Pancreas (tissue), 10 donors: Measurements from ENCODE around the gene UNC13C. TPM values are rescaled to one million over a fixed set of nuclear protein-coding genes. Genes with fewer than 3 reads are reported as not detected.

Experiments used
- ATAC-seq, 4 donors: fragments of 200-7000 bp; cut with Tn5 transposase; one replicate each; pipeline versions ENCODE4 v1.8.0 to v1.9.1; 2020; ENCODE audit warnings: mild to moderate bottlenecking in 4 of 4, moderate library complexity in 4 of 4
- DNase-seq, 6 donors: peaks; one replicate each; pipeline ENCODE4 v3.0.0-alpha.2; 2020
- FAIRE-seq: peaks from 2 replicates; lab custom pipeline; 2012; peaks lifted over from hg19 to GRCh38; lab: Jason Lieb, UNC
- H3K27ac ChIP-seq, 4 donors: fragments of 200-600 bp; sonication (generic); 1 replicate in 3 of 4; 2 replicates in 1 of 4; pipeline versions ENCODE4 v1.5.0 to v1.8.0; 2020
- H3K27me3 ChIP-seq, 4 donors: fragments of 200-600 bp; one replicate each; pipeline ENCODE4 v1.8.0; 2021
- H3K36me3 ChIP-seq, 3 donors: fragments of 200-600 bp; sonication (generic) in 1 of 3; one replicate each; pipeline versions ENCODE4 v1.5.0 to v1.8.0; 2020 to 2021
- H3K4me1 ChIP-seq, 3 donors: fragments of 200-600 bp; one replicate each; pipeline ENCODE4 v1.8.0; 2021
- H3K4me3 ChIP-seq, 4 donors: fragments of 200-600 bp; sonication (generic) in 2 of 4; one replicate each; pipeline versions ENCODE4 v1.5.0 to v1.8.0; 2020 to 2021
- H3K9me3 ChIP-seq, 4 donors: fragments of 200-600 bp; one replicate each; pipeline ENCODE4 v1.8.0; 2021
- WGBS, 2 donors: extraction: QIAGEN DNeasy Blood & Tissue Kit; methylation state at CpG; one replicate each; pipeline ENCODE4 v1.1.7; 2013; 5-methylcytosine and 5-hydroxymethylcytosine counted together
- intact Hi-C, 3 donors: fragments of 100-400 bp; cut with DNase I; formaldehyde crosslinking; loops; one replicate each; pipeline versions ENCODE4 v1.11.1 to v1.14.2; 2022
- polyA plus RNA-seq, 2 donors: library from polyadenylated mRNA; stranded (reverse); fragments of 200-250 nt; gene quantifications; one replicate each; pipeline ENCODE4 v1.2.3, GENCODE V29; 2013
- total RNA-seq, 6 donors: library from RNA; stranded (reverse); fragmentation: NEBNext Ultra II Directional in 4 of 6; extraction: Animal tissue kit (Norgen Biotek cat#: 25700) in 4 of 6; gene quantifications; one replicate each; pipeline versions ENCODE4 v1.2.1 to v1.2.4, GENCODE V29; 2021 to 2023
- TF ChIP-seq, protein P1 (sequence below), 4 donors: fragments of 200-600 bp; sonication (generic) in 3 of 4; IDR thresholded peaks; one replicate each; pipeline versions ENCODE4 v1.5.0 to v1.8.0; 2021; ENCODE audit warnings: antibody characterized with exemption in 4 of 4
- donor health status: healthy with polysubstance abuse.
- donor health status: DM: no; HTN: no; CAD: no; lungs with moderate emphysema.
- donor health status: DM: no; HTN: no; CAD: no.
- donor health status: control.
- donor health status: control.
- donor health status: Bipolar disorder and iron deficiency.
- donor health status: DM: yes; HTN: yes; CAD: no.
- donor health status: DM: no; HTN: no; CAD: no.
- donor health status: DM: no; HTN: no; CAD: no.
- donor health status: DM: yes; HTN: yes; CAD: no.

The UNC13C gene
- total and polyA plus RNA-seq, 8 donors, result under 0.01 to 0.38 (median 0.04) TPM; not detected in 2

DNA sequence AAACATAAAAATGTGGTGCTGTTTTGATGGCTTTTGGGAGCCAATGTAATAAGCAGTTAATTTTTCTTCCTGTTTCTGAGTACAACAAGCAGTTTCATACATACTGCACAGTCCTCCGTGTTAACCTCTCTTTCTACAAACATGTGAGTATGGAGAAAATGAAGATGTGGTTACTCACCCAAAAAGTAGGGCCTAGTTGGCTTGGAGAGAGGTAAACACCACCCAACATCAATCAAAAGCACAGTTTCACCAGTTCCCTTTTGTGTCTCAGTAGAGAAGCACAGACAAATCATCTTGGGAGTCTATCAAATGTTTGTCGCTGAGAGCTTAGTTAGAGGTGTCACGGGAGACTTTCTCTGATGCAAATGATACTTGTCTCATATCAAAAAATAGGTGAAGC is 320.2 kb downstream of the UNC13C start:
- ATAC-seq (no peak), DNase-seq (no peak), FAIRE-seq (no peak)
- H3K36me3 ChIP-seq, result no peaks in the 10 kb centered on the region
- no peaks in the 10 kb centered on the region for H3K9me3 ChIP-seq
- no peak overlapping the region for H3K4me3 ChIP-seq
- intact Hi-C loops, result no loop called here
- no peaks in the 10 kb centered on the region for H3K27me3 ChIP-seq
- TF ChIP-seq, protein P1, sequence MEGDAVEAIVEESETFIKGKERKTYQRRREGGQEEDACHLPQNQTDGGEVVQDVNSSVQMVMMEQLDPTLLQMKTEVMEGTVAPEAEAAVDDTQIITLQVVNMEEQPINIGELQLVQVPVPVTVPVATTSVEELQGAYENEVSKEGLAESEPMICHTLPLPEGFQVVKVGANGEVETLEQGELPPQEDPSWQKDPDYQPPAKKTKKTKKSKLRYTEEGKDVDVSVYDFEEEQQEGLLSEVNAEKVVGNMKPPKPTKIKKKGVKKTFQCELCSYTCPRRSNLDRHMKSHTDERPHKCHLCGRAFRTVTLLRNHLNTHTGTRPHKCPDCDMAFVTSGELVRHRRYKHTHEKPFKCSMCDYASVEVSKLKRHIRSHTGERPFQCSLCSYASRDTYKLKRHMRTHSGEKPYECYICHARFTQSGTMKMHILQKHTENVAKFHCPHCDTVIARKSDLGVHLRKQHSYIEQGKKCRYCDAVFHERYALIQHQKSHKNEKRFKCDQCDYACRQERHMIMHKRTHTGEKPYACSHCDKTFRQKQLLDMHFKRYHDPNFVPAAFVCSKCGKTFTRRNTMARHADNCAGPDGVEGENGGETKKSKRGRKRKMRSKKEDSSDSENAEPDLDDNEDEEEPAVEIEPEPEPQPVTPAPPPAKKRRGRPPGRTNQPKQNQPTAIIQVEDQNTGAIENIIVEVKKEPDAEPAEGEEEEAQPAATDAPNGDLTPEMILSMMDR (IDR thresholded peaks at IDR 0.05), result no peak
- no peaks in the 10 kb centered on the region for H3K4me1 ChIP-seq
- H3K27ac ChIP-seq, result no peak overlapping the region
- WGBS, 2 donors, result 82 to 86% methylated on average over 3 of the region's 3 CpGs

DNA sequence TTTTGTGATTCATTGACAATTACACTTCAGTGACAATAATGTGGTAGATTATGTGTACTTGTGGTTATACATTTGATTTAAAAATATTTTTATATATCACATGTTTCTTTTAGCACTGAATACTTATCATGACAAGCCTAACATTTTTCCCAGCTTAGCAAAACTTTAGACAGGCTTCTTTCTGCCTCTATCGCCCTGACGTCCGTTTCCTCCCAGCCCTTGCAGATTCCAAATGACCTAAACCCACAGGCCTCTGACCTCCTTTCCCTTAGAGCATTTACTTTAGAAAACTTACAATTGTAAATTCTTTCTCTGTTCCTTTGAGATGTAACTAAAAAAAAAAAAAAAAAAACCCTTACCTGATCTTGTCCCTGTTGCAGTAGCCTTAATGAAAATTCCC is 326.1 kb downstream of the UNC13C start:
- H3K9me3 ChIP-seq, result no peaks in the 10 kb centered on the region
- H3K36me3 ChIP-seq, result no peaks in the 10 kb centered on the region
- H3K4me3 ChIP-seq, result no peak overlapping the region
- no peak for ATAC-seq
- TF ChIP-seq, protein P1 (IDR thresholded peaks at IDR 0.05), result no peak
- 58 to 73% methylated on average over 3 of the region's 3 CpGs for WGBS, 2 donors
- intact Hi-C loops, result no loop called here
- no peaks in the 10 kb centered on the region for H3K4me1 ChIP-seq
- no peaks in the 10 kb centered on the region for H3K27me3 ChIP-seq
- no peak overlapping the region for H3K27ac ChIP-seq
- no peak for DNase-seq
- FAIRE-seq, result no peak

DNA sequence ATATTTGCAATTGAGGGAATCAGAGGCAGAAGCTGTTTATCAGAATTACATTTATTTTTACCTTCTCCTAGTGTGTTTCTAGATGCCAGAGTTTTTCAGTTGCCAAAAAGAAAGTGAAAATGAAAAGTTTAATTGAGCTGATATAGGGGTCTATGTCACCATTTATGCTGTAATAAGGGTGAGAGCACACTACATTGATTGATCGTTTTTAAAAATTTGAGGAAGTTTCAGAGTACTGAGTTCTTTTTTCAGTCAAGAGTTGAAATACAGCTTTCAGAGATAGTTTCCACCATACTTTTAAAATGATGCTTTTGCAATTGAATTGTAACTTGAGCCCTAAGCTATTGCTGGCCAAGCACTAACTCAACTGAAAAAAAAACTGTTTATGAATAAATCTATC is 326.9 kb downstream of the UNC13C start:
- no peak for ATAC-seq
- WGBS, 2 donors, result 60 to 77% methylated on average over 1 of the region's 1 CpG
- TF ChIP-seq, protein P1 (IDR thresholded peaks at IDR 0.05), result no peak
- H3K4me1 ChIP-seq, result no peaks in the 10 kb centered on the region
- H3K9me3 ChIP-seq, result no peaks in the 10 kb centered on the region
- H3K4me3 ChIP-seq, result no peak overlapping the region
- H3K27ac ChIP-seq, result no peak overlapping the region
- no peaks in the 10 kb centered on the region for H3K27me3 ChIP-seq
- FAIRE-seq, result no peak
- no peaks in the 10 kb centered on the region for H3K36me3 ChIP-seq
- DNase-seq, result no peak
- intact Hi-C loops, result no loop called here

DNA sequence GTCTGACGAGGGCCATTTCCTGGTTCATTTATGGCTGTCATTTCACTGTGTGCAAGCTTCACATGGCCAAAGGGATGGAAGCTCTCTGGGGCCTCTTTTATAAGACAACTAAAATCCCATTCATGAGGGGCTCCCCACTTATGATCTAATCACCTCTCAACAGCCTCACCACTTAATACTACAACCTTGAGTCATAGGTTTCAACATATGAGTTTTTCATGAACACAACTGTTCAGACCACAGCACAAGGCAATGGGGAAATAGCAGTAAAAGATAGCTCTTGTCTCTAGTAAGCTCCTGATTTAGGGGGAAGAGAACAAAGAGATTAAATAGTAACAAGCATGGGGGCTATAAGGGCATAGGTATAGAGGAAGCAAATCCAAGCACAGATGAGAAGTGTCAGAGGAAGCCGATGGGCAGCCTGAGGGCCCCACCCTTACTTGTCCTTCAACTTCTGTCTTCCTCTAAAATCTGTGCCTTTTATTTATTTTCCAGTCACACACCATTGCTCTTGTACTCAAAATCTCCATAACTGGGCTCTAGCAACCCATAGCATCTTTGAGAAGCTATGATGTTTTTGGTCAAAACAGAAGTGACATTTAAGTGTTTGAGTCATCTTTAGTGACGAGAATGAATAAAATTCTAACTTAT is 329.1 kb downstream of the UNC13C start:
- ATAC-seq (no peak), DNase-seq (no peak), FAIRE-seq (no peak)
- WGBS, 2 donors, result 63 to 81% methylated on average over 3 of the region's 3 CpGs
- Histone ChIP-seq H3K9me3 (no peaks in the 10 kb centered on the region), H3K4me3 (no peak overlapping the region), H3K27me3 (no peaks in the 10 kb centered on the region), H3K27ac (no peak overlapping the region), H3K36me3 (no peaks in the 10 kb centered on the region), H3K4me1 (no peaks in the 10 kb centered on the region)
- TF ChIP-seq, protein P1 (IDR thresholded peaks at IDR 0.05), result no peak
- intact Hi-C loops, result no loop called here

DNA sequence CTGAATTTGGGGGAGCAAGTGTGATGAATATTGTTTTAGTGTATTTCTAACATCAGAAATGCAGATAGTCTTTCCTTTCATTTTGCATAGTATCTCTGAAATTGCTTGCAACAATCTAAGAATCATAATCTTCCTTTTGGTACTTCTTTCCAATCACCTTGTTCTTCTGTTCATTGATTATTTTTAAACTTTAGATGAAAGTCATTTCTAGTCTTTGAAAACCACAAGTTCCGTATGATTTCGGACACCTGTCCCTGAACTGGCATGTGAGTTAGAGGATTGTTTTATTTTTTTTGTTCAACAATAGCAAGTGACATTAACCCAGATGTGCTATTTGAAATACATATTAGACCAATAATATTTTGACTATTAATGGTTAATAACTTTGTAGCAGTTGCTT is 329.7 kb downstream of the UNC13C start:
- Histone ChIP-seq H3K4me1 (no peaks in the 10 kb centered on the region), H3K36me3 (no peaks in the 10 kb centered on the region), H3K27me3 (no peaks in the 10 kb centered on the region), H3K4me3 (no peak overlapping the region), H3K27ac (no peak overlapping the region), H3K9me3 (no peaks in the 10 kb centered on the region)
- FAIRE-seq (no peak), DNase-seq (no peak), ATAC-seq (no peak)
- TF ChIP-seq, protein P1 (IDR thresholded peaks at IDR 0.05), result no peak
- intact Hi-C loops, result no loop called here
- 86 to 98% methylated on average over 2 of the region's 2 CpGs for WGBS, 2 donors
